Smooth muscle cell (in vitro differentiated cells): ENCODE measurements around the gene CD8A. TPM values are rescaled to one million over a fixed set of nuclear protein-coding genes. Genes with fewer than 3 reads are reported as not detected.

Experiments
- DNase-seq: peaks from one replicate; lab custom pipeline; 2025; ENCODE audit not compliant: unreplicated experiment; lab: John Stamatoyannopoulos, UW
- H2AFZ ChIP-seq: fragments of 200-600 bp; sonication (generic); 2 replicates; pipeline ENCODE4 v1.6.0; 2016; ENCODE audit warnings: antibody characterized with exemption, low read depth, mild to moderate bottlenecking
- H3F3A ChIP-seq: fragments of 200-600 bp; sonication (generic); 2 replicates; pipeline ENCODE4 v1.6.0; 2017; ENCODE audit warnings: antibody characterized with exemption, low read depth
- H3K27ac ChIP-seq: fragments of 200-600 bp; sonication (generic); 2 replicates; pipeline ENCODE4 v1.5.1; 2016; ENCODE audit warnings: low read depth, mild to moderate bottlenecking
- H3K27me3 ChIP-seq: fragments of 200-600 bp; sonication (generic); 2 replicates; pipeline ENCODE4 v1.6.1; 2016; ENCODE audit warnings: low read depth, mild to moderate bottlenecking
- H3K36me3 ChIP-seq: fragments of 200-600 bp; sonication (generic); 2 replicates; pipeline ENCODE4 v1.5.1; 2016; ENCODE audit warnings: low read depth
- H3K4me1 ChIP-seq: fragments of 200-600 bp; sonication (generic); 2 replicates; pipeline ENCODE4 v1.5.1; 2016; ENCODE audit warnings: low read depth
- H3K4me2 ChIP-seq: fragments of 200-600 bp; sonication (generic); 2 replicates; pipeline ENCODE4 v1.6.0; 2016; ENCODE audit warnings: mild to moderate bottlenecking
- H3K4me3 ChIP-seq: fragments of 200-600 bp; sonication (generic); 2 replicates; pipeline ENCODE4 v1.5.1; 2016; ENCODE audit warnings: mild to moderate bottlenecking
- H3K79me2 ChIP-seq: fragments of 200-600 bp; sonication (generic); 2 replicates; pipeline ENCODE4 v1.6.0; 2016; ENCODE audit warnings: low read depth, mild to moderate bottlenecking
- H3K9ac ChIP-seq: fragments of 200-600 bp; sonication (generic); 2 replicates; pipeline ENCODE4 v1.6.0; 2016; ENCODE audit warnings: low read depth
- H3K9me3 ChIP-seq: fragments of 200-600 bp; sonication (generic); replicated peaks from 2 replicates; pipeline ENCODE4 v1.5.1; 2016; ENCODE audit warnings: low read depth
- H4K20me1 ChIP-seq: fragments of 200-600 bp; sonication (generic); 2 replicates; pipeline ENCODE4 v1.6.0; 2016; ENCODE audit warnings: low read depth
- CTCF ChIP-seq: fragments of 200-600 bp; sonication (generic); IDR thresholded peaks from 2 replicates; pipeline ENCODE4 v1.5.1; 2017; ENCODE audit warnings: borderline replicate concordance, mild to moderate bottlenecking, antibody characterized with exemption; ENCODE audit not compliant: insufficient read depth, poor library complexity, severe bottlenecking
- WGBS: methylation state at CpG from one replicate; pipeline ENCODE4 v1.1.7; 2016; ENCODE audit warnings: low lambda C conversion rate; 5-methylcytosine and 5-hydroxymethylcytosine counted together
- polyA plus RNA-seq: library from polyadenylated mRNA; unstranded; fragments of >200 nt; fragmentation: Nextera tagmentation; extraction: Ambion mirVana; gene quantifications from 2 replicates; pipeline ENCODE4 v1.2.1, GENCODE V29; 2016
- total RNA-seq: library from RNA; depleted of rRNA; stranded (reverse); fragments of >200 nt; gene quantifications from 2 replicates; pipeline ENCODE4 v1.2.3, GENCODE V29; 2014

The CD8A gene
- total and polyA plus RNA-seq, 2 experiments from 2014 or later: not detected

DNA sequence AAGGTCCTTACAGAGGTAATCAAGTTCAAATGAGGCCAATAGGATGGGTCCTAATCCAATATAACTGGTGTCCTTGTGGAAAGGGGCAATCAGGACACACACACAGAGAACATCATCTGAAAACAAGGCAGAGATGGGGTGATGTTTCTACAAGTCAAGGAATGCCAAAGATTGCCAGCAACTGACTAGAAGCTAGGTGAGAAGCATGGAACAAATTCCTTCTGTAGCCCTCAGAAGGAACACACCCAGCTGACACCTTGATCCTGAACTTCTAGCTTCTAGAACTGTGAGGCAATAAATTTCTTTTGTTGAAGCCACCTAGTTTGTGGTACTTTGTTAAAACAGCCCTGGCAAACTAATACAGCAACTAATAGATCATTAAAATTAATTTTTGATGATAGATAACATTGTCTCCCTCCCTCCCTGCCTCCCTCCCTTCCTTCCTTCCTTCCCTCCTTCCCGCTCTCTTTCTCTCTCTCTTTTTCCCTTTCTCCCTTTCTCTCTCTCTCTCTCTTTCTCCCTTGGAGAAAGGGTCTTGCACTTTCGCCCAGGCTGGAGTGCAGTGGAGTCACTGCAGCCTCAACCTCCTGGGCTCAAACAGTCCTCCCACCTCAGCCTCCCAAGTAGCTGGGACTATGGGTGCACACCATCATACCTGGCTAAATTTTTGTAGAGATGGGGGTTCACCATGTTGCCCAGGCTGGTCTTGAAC lies 10.3 kb upstream of the CD8A start:
- Histone ChIP-seq H3K36me3 (no peaks in the 10 kb centered on the region), H3K79me2 (no peaks in the 10 kb centered on the region), H3K4me3 (no peak overlapping the region), H3K9me3 (no peaks in the 10 kb centered on the region), H3K4me1 (no peaks in the 10 kb centered on the region), H3F3A (no peaks in the 10 kb centered on the region), H3K27me3 (peaks cover 13% of the 10 kb centered on the region), H3K27ac (no peak overlapping the region), H2AFZ (no peak overlapping the region), H3K9ac (no peak overlapping the region), H4K20me1 (no peaks in the 10 kb centered on the region), H3K4me2 (no peak overlapping the region)
- TF ChIP-seq CTCF: no peak
- DNase-seq: no peak
- WGBS: 61% methylated on average over 2 of the region's 2 CpGs

GRCh38 chr2:86794861-86795260 lies 4.1 kb upstream of the CD8A start:
- Histone ChIP-seq H3K36me3 (no peaks in the 10 kb centered on the region), H3K9me3 (no peaks in the 10 kb centered on the region), H3K27me3 (peaks cover 52% of the 10 kb centered on the region), H3F3A (no peaks in the 10 kb centered on the region), H3K4me2 (no peak overlapping the region), H3K27ac (no peak overlapping the region), H3K79me2 (no peaks in the 10 kb centered on the region), H2AFZ (no peak overlapping the region), H4K20me1 (no peaks in the 10 kb centered on the region), H3K4me3 (no peak overlapping the region), H3K9ac (no peak overlapping the region), H3K4me1 (peaks cover 12% of the 10 kb centered on the region)
- DNase-seq: no peak
- WGBS: 90% methylated on average over 2 of the region's 2 CpGs
- TF ChIP-seq CTCF: no peak

GRCh38 chr2:86793752-86794151 lies 3.0 kb upstream of the CD8A start:
- H3K79me2 ChIP-seq: no peaks in the 10 kb centered on the region
- no peak overlapping the region for H3K4me2 ChIP-seq

More at GRCh38 chr2:86793752-86794151, 3.0 kb upstream of the CD8A start:
- Histone ChIP-seq H3K27me3 (peaks cover 63% of the 10 kb centered on the region), H3K9me3 (no peaks in the 10 kb centered on the region), H3K4me1 (peaks cover 16% of the 10 kb centered on the region), H2AFZ (no peak overlapping the region), H4K20me1 (no peaks in the 10 kb centered on the region), H3K9ac (no peak overlapping the region), H3K4me3 (no peak overlapping the region), H3K27ac (no peak overlapping the region), H3K36me3 (no peaks in the 10 kb centered on the region), H3F3A (no peaks in the 10 kb centered on the region)
- TF ChIP-seq CTCF: no peak
- WGBS: 76% methylated on average over 4 of the region's 4 CpGs
- no peak for DNase-seq
